Colon (tissue), 2 donors: Measurements from ENCODE around the gene NOP14.
"Not testable (repeated sequence)": the region's sequence is repeated elsewhere in the genome, so short reads cannot be mapped to it uniquely, and the experiment has no call there.

ENCODE experiments used
- FAIRE-seq: peaks from 2 replicates; lab custom pipeline; 2012; peaks lifted over from hg19 to GRCh38; lab: Jason Lieb, UNC
- donor health status: control.
- donor health status: control.

The NOP14 gene

GRCh38 chr4:2942532-2943363, 20.5 kb downstream of the NOP14 start:
- FAIRE-seq: no peak

DNA sequence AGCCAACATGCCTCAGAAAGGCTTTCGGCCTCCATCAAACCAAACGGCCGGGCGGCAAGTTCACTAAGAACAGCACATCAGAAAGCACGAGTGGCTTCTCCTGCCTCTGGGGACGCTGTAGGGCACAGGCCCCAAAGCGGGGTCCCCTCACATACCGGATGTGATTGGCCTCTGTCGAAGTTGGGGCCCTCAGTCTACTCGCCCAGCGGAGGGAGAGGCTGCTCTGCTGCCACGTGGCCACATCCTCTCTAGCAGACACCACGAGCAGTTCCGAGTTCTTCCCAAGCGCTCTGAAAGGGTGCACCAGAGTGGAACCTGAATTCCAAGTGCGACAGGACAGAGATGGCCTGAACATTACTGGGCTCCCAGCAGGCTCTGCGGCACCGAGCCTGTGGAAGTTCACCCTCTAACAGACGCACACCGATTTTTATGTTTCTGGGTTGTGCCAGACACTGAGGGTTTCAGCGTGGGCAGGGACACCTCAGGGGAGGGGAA, 21.1 kb downstream of the NOP14 start:
- FAIRE-seq: no peak

DNA sequence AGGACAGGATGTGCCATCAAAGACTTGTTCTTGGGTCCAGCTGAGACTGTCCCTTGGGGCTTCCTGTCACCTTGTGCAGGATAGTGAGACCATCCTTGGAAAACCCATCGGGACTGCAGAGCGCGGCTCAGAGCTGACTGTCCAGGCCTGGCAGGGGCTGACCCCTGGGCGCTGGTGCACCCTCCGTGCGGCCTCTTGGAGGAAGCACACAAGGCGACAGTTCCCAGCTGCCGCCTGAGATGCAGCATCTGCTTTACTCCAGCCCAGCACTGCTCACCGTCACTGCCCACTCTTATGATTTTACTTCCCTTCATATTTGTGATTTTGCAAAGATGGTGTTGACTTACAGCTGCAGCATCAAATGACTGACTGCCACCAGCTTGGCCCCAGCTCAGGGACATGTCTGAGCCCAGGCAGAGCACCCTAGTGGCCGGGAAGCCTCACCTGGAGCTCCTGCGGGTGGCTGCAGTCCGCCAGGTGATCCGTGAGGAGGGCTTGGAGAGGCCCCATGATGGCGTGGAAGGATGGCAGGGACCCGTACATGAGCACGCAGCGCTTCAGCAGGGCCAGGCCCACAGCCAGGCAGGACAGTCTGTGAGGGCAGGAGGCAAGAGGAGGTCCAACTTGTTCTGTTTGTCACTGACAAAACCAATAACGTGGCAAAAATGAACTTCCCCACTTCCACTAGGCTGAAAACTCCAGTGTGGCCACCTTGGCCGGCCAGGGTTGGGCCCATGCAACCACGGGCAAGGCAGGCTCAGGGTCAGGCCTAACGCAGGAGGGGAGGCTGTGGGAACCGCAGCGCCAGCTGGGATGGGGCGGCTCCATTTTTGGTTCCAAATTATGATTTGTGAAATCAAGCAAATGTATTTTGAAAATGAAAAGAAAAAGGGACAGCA, 21.8 kb downstream of the NOP14 start:
- FAIRE-seq: no peak

- no peak for FAIRE-seq
Measured at GRCh38 chr4:2940267-2941137, 22.7 kb downstream of the NOP14 start.

- no peak for FAIRE-seq
Measured at GRCh38 chr4:2939383-2940243, 23.6 kb downstream of the NOP14 start.

DNA sequence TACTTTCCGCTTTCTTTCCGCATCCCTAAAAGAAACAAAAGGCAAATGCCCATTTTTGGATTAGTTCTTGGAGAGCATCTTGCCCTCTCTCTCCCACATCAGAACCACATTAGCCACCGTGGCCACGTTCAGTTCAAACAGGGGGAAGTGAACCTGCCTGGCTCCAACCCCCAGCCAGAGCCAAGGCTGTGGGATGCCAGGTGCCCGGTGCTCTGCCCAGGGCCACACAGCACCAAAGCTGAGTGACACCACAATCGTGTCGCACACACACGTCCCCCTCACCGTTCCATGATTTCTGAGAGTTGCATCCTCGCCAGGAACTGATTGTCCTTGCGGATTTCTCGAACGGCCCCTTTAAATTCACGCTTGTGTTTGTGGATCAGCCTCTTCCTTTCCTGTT, 24.3 kb downstream of the NOP14 start:
- FAIRE-seq: no peak

DNA sequence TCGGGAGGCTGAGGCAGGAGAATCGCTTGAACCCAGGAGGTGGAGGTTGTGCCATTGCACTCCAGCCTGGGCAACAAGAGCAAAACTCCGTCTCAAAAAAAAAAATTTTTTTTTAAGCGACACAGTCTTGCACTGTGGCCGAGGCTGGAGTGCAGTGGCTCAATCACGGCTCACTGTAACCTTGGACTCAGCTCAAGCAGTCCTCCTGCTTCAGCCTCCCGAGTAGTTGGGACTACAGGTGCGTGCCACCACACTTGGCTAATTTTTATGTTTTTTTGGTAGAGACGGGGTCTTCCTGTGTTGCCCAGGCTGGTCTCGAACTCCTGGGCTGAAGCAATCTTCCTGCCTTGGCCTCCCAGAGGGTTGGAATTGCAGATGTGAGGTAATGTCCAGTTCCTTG, 24.8 kb downstream of the NOP14 start:
- not testable (repeated sequence) for FAIRE-seq

DNA sequence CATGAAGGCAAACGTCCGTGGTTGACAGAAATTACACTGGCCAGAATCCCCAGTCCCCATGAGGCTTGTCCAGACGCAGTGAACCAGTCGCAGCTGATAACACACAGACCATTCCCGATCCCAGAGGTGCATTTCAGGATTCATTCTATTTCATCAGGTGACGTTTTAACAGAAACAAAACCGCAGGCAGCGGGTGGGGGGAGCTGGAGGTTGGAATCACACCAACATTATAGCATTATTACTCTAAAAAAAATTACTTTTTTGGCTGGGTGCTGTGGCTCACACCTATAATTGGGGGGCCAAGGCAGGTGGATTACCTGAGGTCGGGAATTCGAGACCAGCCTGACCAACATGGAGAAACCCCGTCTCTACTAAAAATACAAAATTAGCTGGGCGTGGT, 25.2 kb downstream of the NOP14 start:
- FAIRE-seq: no peak

DNA sequence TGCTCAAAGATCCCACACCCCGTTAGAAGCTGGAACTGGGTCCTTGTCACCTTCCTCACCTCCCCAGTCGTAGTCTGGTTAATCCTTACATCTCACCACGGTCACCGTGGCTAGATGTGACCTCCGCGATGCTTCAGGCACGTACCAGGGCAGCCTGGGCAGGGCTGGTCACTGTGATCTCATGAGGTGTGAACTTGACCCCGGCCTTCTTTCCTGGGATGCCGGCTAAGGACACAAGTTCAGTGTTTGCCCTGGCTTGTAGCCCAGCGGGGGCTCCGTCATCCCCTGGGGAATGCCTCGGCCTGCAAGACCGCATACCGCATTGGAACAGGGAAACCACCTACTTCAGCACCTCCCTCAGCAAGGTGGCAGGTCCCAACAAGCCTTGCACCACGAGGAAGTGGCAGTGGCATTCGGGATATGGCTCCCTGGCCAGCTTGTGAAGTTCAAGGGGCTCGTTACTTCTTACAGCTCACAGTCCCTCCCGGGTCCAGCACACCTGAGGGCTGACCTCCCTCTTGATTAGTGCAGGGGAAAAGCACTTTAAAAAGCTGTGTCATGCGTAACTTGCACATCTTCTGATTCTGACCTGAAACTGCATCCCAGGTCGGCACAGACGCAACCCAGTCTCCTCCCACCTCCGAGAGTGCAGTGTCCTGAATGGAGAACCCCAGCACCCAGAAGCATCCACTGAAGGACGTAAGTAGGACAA, 25.9 kb downstream of the NOP14 start:
- FAIRE-seq: no peak

- FAIRE-seq: no peak
Measured at GRCh38 chr4:2936773-2937145, 26.4 kb downstream of the NOP14 start.

GRCh38 chr4:2935762-2936743, 27.2 kb downstream of the NOP14 start:
- FAIRE-seq: no peak

GRCh38 chr4:2934813-2935761, 28.1 kb downstream of the NOP14 start:
- no peak for FAIRE-seq

DNA sequence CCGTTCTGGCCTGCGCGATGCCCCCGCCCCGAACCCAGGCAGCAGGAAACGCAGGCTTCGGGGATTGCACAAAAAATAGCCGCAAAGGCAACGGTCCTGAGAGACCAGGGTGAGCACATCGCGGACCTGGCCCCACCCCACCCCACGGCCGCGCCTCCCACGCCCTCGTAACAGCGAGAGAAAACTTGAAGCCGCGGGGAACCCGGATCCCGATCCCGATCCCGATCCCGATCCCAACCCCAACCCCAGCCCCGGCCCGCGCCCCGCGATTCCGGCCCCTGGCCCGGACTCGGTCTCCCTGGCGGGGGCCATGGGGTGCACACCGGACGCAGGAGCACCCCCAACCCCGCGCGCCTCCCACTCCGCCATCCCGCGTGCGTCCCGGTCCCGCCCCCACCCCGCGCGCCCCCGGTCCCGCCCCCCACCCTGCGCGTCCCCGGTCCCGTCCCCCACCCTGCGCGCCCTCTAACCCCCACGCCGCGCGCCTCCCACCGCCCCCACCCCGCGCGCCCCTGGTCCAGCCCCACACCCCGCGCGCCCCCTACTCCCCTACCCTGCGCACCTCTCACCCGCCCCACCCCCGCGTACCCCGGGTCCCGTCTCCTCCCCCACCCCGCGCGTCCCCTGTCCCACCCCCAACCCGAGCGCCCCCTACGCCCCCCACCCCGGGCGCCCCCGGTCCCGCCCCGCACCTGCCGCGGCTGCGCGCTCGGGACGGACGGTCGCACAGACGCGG, 29.0 kb downstream of the NOP14 start:
- no peak for FAIRE-seq

- FAIRE-seq: no peak
Measured at GRCh38 chr4:2933566-2934076, 29.6 kb downstream of the NOP14 start.

GRCh38 chr4:2932951-2933565, 30.1 kb downstream of the NOP14 start:
- no peak for FAIRE-seq

GRCh38 chr4:2932321-2932950, 30.8 kb downstream of the NOP14 start:
- no peak for FAIRE-seq
